HL-60/S4 treated with retinoic acid at 250 ng/mL for 4 days and 3 days (cell line): ENCODE measurements around the gene PSMG1.
"Not testable (repeated sequence)": the region's sequence is repeated elsewhere in the genome, so short reads cannot be mapped to it uniquely, and the experiment has no call there.

Experiments used
- in situ Hi-C: fragments of 300-500 bp; cut with MboI; formaldehyde crosslinking; loops from 2 replicates; pipeline ENCODE4 v1.7.0; 2022; ENCODE audit warnings: low sequenced_read_pairs

Gene PSMG1, protein sequence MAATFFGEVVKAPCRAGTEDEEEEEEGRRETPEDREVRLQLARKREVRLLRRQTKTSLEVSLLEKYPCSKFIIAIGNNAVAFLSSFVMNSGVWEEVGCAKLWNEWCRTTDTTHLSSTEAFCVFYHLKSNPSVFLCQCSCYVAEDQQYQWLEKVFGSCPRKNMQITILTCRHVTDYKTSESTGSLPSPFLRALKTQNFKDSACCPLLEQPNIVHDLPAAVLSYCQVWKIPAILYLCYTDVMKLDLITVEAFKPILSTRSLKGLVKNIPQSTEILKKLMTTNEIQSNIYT

DNA sequence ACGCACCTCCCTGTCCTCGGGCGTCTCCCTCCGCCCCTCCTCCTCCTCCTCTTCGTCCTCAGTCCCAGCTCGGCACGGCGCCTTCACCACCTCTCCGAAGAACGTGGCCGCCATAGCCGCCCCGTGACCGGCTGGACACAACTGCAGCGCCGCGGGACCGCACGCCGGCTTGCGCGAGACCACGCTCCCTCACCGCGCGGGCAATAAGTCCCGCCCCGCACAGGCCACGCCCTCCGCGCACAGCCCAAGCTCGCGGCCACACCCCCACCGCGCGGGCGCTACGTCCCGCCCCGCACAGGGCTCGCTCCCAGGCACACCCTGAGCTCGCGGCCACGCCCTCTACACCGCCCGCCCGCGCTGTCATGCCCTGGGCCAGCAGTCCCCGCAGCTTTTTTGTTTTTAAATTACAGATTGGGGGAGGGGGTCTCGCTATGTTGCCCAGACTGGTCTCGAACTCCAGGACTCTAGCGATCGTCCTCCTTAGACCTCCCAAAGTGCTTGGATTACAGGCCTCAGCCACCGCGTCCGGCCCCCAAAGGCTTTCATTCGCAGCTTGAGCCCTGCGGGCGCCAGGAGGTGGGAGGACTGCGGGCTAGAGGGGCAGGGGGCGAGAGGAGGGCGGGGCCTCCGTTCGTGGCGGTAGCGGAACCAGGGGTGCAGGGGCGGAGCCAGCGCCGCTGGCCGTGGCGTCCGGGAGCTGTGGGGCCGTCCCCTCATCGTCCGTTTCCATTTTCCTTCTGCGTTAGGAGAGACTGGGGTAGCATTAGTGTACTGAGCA is at the start of gene PSMG1:
Gene PSMG1, minus strand, starts transcription at position 180 of the 778 bp plus-strand sequence. Its CDS starts 66 bp downstream, at position 114.
- in situ Hi-C loops, result no loop called here

GRCh38 chr21:39232861-39233291 is 49.6 kb upstream of the PSMG1 start:
- in situ Hi-C loops, result no loop called here

- in situ Hi-C loops, result no loop called here
These were observed 41.7 kb upstream of the PSMG1 start for GRCh38 chr21:39224930-39225329.

- in situ Hi-C loops, result no loop called here
These were observed 38.8 kb upstream of the PSMG1 start for GRCh38 chr21:39221997-39222486.

- in situ Hi-C loops, result no loop called here
These were observed 38.2 kb upstream of the PSMG1 start for GRCh38 chr21:39221282-39221996.

DNA sequence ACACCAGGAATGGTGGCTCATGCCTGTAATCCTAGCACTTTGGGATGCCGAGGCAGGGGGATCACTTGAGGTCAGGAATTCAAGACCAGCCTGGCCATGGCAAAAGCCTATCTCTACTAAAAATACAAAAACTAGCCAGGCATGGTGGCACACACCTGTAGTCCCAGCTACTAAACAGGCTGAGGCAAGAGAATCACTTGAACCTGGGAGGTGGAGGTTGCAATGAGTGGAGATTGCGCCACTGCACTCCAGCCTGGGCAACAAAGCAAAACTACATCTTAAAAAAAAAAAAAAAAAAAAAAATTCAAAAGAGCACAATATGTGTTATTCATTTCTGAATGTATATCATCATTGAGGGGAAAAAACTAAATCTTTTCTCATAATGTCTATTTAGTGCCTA is 37.6 kb upstream of the PSMG1 start:
- in situ Hi-C loops, result not testable (repeated sequence)

GRCh38 chr21:39220150-39220549 is 36.9 kb upstream of the PSMG1 start:
- in situ Hi-C loops, result no loop called here

DNA sequence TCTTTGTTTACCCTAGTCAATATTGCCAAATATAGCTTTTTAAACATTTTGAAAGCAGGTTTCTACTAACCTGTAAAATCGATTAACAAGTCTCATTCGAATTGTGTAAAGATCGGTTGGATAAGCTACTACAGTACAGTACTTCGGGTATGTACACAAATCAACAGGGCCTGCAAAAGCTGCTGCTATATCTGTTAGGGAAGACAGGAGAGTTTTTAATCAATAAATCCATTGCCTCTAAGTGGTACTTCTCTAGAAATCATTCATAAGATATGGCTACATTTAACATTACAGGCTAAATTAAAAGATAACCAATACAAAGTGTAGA is 34.8 kb upstream of the PSMG1 start:
- in situ Hi-C loops, result no loop called here

GRCh38 chr21:39217356-39218081 is 34.3 kb upstream of the PSMG1 start:
- in situ Hi-C loops, result no loop called here

- in situ Hi-C loops, result no loop called here
These were observed 33.0 kb upstream of the PSMG1 start for GRCh38 chr21:39216290-39216689.

DNA sequence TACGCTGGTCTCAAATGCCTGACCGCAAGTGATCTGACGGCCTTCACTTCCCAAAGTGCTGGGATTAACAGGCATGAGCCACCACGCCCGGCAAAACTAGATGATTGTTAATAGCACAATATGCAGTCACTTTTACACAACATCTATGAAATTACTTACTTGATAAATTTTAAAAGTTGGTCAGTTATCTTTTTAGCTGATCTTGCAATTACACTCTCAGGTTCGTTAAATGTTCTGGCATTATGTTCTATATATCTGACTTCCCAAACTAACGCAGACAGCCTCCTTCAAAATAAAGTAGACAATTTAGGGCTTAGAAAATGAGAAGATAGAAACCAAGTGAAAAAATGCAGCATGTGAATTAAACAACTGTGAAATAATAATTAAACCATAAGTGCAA is 31.8 kb upstream of the PSMG1 start:
- in situ Hi-C loops, result no loop called here

DNA sequence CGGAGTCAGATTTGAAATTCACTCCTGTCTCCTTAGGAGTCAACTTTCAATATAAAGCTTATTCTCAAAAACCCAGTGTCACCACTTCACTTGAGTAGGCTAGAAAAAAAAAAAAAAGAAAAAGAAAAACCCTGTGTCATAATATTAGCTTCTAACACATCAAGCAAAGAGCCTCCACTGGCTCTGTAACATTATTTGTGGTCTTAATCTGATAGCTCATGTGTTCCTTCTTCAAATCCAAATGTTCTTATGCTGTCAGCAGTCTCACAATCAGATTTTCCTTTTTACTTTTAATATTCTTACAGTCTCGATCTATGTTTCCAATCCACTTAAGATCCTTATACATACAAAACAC is 26.1 kb upstream of the PSMG1 start:
- in situ Hi-C loops, result no loop called here

GRCh38 chr21:39208624-39209333 is 25.5 kb upstream of the PSMG1 start:
- in situ Hi-C loops, result no loop called here

DNA sequence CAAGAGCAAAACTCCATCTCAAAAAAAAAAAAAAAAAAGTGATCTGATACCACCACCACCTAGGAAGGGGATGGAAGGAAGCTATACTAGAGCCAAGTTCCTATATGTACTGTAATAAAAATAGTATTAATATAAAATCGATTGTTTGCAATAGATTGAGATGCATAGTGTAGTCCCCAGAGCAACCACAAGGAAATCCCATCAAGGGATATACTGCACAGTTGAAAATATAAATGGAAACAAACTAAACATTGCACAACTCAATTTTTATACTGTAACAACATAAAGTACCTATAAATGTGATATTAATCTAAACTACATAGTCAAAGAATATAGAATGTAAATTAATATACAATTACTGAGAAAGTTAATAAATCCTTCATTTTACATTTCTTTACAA is 20.9 kb upstream of the PSMG1 start:
- in situ Hi-C loops, result no loop called here

GRCh38 chr21:39198800-39199199 is 15.5 kb upstream of the PSMG1 start:
- in situ Hi-C loops, result no loop called here

DNA sequence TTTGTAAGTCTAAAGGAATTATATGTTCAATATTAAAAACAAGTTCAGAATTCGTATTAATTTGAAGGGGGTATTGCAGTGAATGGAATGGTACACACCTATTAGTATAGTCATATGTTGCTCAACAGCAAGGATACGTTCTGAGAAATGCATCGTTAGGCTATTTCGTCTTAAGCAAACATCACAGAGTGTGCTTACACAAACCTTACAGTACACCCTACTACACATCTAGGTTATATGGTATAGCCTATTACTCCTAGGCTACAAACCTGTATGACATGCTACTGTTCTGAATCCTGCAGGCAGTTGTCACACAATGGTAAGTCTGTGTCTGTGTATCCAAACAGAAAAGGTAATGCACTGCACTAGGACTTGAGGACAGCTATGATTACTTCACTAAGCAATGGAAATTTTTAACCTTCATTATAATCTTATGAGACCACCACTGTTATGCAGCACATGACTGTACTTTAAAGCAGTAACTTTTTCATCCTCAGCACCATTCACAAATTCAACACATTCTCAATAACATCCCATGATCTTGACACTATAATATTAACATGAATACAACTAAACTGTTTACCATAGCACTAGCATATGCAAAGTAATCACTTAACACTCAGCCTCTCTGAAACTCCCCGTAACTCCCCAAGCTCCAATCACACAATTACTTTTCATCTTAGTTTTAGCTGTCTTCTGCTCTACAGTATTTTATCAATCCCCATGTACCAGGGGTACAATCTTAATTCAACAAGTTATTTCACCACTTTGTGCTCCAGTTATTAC is 14.4 kb upstream of the PSMG1 start:
- in situ Hi-C loops, result no loop called here

GRCh38 chr21:39196838-39197237 is 13.6 kb upstream of the PSMG1 start:
- in situ Hi-C loops, result no loop called here

DNA sequence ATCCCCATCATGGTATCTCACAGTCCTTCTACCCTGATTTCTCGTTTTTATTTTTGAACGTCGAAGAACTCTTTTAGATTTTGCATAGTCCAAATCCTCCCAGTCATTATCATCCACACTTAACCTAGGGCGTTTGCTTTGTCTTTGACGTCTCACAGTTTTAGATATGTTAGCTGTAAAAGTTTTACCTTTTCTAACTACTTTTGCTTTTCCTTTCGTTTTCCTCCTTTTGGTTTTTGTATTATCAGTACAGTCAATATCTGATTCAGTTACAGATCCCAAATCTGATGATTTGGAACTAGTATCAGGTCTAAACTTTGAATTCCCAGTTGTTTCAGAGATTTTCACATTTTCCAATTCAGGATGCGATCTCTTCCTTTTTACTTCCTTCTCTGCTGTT is 13.1 kb upstream of the PSMG1 start:
- in situ Hi-C loops, result no loop called here

GRCh38 chr21:39193380-39193779 is 10.1 kb upstream of the PSMG1 start:
- in situ Hi-C loops, result no loop called here
